Retinal pigment epithelial cell (primary cell): ENCODE measurements around the gene REG1B.

Experiments
- DNase-seq: peaks from one replicate; pipeline ENCODE4 v3.0.0-alpha.2; 2010; ENCODE audit warnings: low read depth
- H3K4me3 ChIP-seq: 2 replicates; pipeline ENCODE4 v1.5.1; 2011; ENCODE audit warnings: mild to moderate bottlenecking, low read length, control low read depth, moderate library complexity
- TF ChIP-seq, protein P1 (sequence below): conservative IDR thresholded peaks from 2 replicates; pipeline ENCODE4 v1.5.1; 2011; ENCODE audit warnings: low read depth, low read length, control low read depth, inconsistent platforms

REG1B gene

DNA sequence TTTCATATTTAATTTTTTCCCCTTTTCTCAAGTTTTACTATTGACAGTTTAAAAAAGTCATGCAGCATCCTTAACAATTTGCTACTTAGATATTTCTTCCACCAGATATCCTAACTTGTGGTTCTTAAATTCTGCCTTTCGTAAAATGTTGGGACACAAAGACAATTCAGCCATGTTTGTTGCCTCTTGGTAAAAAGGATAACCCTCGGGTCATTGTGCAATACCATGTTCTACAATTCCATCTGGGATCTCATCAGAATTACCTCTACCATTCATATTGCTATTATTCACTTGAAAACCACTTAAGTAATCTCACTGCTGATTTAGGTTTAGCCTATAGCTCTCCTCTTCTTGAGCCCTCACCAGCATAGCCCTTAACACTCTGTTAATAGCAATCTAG, 13.2 kb upstream of the REG1B start:
- TF ChIP-seq, protein P1, sequence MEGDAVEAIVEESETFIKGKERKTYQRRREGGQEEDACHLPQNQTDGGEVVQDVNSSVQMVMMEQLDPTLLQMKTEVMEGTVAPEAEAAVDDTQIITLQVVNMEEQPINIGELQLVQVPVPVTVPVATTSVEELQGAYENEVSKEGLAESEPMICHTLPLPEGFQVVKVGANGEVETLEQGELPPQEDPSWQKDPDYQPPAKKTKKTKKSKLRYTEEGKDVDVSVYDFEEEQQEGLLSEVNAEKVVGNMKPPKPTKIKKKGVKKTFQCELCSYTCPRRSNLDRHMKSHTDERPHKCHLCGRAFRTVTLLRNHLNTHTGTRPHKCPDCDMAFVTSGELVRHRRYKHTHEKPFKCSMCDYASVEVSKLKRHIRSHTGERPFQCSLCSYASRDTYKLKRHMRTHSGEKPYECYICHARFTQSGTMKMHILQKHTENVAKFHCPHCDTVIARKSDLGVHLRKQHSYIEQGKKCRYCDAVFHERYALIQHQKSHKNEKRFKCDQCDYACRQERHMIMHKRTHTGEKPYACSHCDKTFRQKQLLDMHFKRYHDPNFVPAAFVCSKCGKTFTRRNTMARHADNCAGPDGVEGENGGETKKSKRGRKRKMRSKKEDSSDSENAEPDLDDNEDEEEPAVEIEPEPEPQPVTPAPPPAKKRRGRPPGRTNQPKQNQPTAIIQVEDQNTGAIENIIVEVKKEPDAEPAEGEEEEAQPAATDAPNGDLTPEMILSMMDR = no peak
- no peak for DNase-seq
- H3K4me3 ChIP-seq = no peak overlapping the region

DNA sequence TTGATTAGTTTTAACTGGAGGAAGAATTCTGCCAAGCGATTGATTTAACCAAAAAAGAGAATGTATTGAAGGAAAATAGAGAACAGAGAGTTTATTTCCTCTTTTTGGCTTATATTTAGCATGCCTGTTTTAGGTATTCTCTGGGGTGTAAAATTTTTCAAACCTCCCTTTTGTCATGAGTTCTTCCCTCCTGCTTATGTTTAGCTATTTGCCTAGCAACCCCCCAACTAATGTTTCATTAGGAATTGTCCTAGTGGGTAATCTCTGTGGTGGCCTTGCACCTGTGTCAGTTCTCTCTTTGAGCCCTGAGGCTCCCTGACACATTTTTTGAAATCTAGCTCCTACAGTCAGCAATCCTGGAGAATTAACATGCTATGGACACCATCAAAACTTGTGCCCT, 12.5 kb upstream of the REG1B start:
- H3K4me3 ChIP-seq = no peak overlapping the region
- no peak for DNase-seq
- TF ChIP-seq, protein P1 = no peak

DNA sequence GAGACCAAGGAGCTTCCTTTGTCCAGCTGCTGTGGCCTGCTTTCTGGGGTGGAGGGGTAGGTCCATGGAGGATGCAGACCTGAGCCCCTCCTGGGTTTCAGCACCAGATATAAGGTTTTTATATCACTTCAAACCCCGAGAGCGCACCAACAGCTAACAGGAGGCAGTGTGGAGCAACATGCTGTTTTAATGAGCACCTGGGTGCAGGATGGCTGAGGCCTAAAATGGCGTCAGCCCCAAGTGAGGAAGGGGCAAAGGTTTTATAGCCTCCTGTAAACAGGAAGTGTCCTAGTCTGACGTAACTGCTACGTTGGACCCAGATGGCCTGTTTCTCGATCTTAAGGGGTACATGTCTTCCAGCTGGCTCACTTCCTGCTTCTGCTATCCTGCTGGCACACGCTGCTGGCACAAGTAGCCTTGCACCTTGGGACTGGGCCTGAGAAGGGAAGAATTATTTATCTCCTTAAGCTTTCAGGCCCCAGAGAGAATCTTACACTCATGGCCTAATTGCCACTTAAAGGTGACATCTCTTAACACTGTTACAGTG, 11.4 kb upstream of the REG1B start:
- H3K4me3 ChIP-seq = no peak overlapping the region
- DNase-seq = no peak
- TF ChIP-seq, protein P1 = no peak

DNA sequence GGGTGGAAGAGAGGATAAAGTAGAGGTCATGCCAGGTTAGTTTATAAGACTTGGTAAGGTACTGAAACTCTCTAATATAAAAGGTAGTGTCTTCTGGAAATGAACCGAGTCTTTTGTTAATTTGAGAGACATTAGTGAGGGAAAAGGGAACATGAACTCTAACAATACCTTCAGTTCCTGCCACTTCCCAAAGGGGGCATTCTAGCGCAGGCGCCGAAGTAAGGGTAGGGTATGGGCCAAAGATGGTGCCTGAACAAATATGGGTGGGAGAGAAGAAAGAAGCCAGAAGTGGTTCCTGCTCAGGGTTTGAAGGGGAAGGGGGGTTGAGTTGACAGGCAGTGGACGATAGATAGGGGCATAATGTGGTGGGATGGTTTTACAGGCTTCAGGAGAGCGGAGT, 10.1 kb upstream of the REG1B start:
- H3K4me3 ChIP-seq = no peak overlapping the region
- TF ChIP-seq, protein P1 = no peak
- no peak for DNase-seq

DNA sequence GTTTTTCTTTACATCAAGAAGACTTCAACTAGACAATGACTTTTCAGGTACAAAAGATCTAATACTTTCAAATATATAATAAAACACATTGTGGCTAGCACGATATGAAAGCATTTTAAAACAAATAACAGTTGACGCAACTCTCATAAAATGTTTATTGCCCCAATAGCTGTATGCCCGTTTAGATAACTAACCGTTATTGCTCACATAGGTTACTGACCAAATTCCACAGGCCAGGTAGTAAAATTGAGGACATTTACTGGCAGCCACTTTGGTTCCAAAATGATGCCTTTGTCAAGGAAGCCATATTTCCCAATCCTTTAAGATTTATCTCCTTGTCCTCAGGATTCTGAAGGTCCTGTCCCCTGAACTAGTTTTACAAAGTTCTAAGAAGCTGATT, 2.9 kb upstream of the REG1B start:
- no peak for DNase-seq
- no peak overlapping the region for H3K4me3 ChIP-seq
- TF ChIP-seq, protein P1 = no peak

DNA sequence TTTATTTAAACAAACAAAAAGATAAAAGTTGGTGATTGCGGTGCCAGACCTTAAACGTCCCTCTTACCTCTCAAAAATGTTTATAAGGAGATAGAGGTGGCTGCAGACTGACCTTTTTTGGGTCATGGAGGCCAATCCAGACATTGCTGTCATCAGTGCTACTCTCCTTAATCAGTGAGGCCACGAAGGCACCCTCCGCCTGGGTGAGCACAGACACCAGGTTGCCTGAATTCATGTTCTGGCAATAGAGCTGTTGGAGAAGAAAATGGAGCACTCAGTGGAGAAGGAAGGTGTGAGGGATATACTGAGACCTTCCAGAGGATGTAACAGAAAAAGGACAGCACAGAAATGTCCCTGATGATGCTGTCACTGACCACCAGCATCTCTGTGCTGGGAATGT, 1.5 kb downstream of the REG1B start:
- DNase-seq = no peak
- TF ChIP-seq, protein P1 = no peak
- no peak overlapping the region for H3K4me3 ChIP-seq

DNA sequence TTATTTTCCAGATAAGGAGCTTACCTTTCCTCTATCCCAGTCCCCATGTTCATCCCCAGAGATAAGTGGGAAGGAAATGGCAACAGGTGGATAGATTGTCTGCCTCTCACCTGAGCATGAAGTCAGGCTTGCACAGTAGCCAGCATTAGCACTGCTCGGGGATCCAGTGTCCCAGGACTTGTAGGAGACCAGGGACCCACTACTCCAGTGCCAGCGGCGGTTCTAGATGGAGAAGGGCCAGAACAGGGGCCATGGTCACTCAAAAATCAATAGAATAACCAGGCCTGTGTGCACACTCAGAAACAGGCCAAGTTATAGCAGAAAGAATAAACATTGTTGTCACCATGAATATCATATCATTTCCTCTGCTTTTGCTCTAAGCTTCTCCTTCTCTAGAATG, 2.4 kb downstream of the REG1B start:
- TF ChIP-seq, protein P1 = no peak
- no peak for DNase-seq
- no peak overlapping the region for H3K4me3 ChIP-seq
